Left renal cortex interstitium (tissue), 4 donors: ENCODE data around the gene BORCS6. TPM values are rescaled to one million over a fixed set of nuclear protein-coding genes. Genes with fewer than 3 reads are reported as not detected.

Source experiments
- DNase-seq, 4 donors: peaks; one replicate each; pipeline ENCODE4 v3.0.0-alpha.2; 2013; ENCODE audit warnings: low read depth in 4 of 4, low spot score in 2 of 4, missing footprints in 1 of 4
- polyA plus RNA-seq, 4 donors: library from polyadenylated mRNA; unstranded; fragments of 120-200 nt; gene quantifications; one replicate each; pipeline ENCODE4 v1.2.1, GENCODE V29; 2013; ENCODE audit not compliant: insufficient read length in 4 of 4

BORCS6 gene
- polyA plus RNA-seq, 4 donors, result 3.7 to 6.5 (median 5.0) TPM

- no peak for DNase-seq
These were observed 45.4 kb downstream of the BORCS6 start for GRCh38 chr17:8144401-8145231.

GRCh38 chr17:8143581-8144400 lies 46.2 kb downstream of the BORCS6 start:
- DNase-seq, result no peak

GRCh38 chr17:8142887-8143580 lies 46.9 kb downstream of the BORCS6 start:
- DNase-seq, result no peak

GRCh38 chr17:8142158-8142886 lies 47.7 kb downstream of the BORCS6 start:
- DNase-seq, result no peak

GRCh38 chr17:8141741-8142140 lies 48.2 kb downstream of the BORCS6 start:
- no peak for DNase-seq

- no peak for DNase-seq
These were observed 48.9 kb downstream of the BORCS6 start for GRCh38 chr17:8141045-8141444.

- DNase-seq, result no peak
These were observed 49.6 kb downstream of the BORCS6 start for GRCh38 chr17:8140065-8141029.

- DNase-seq, result peak in 3 of 4 donors; percentile 95 to 97 (median 96)
These were observed 51.2 kb downstream of the BORCS6 start for GRCh38 chr17:8138672-8139371.

- DNase-seq, result no peak
These were observed 51.7 kb downstream of the BORCS6 start for GRCh38 chr17:8138374-8138671.

Other genes starting within 250 kb of the BORCS6 start
- under 1 TPM in 3 of 4 donors, not detected in 1; 0.37 to 0.88 (median 0.40) TPM for gene GUCY2D, start 187.6 kb downstream of the BORCS6 start, polyA plus RNA-seq
- 1 to 10 TPM in 2 of 4 donors, under 1 TPM in 2; 0.84 to 1.8 (median 0.96) TPM for gene ALOX15B, start 151.1 kb downstream of the BORCS6 start, polyA plus RNA-seq
- under 1 TPM; 0.65 to 0.99 (median 0.75) TPM for gene ALOX12B, start 102.5 kb downstream of the BORCS6 start, polyA plus RNA-seq
- gene ALOXE3, start 71.7 kb downstream of the BORCS6 start, polyA plus RNA-seq, result under 1 TPM in 1 of 4 donors, not detected in 3; 0.05 TPM
- gene HES7, start 66.1 kb downstream of the BORCS6 start, polyA plus RNA-seq, result under 1 TPM in 1 of 4 donors, not detected in 3; 0.13 TPM
- gene PER1, start 37.8 kb downstream of the BORCS6 start, polyA plus RNA-seq, result 10 to 100 TPM; 19.7 to 37.7 (median 30.8) TPM
- gene VAMP2, start 27.2 kb downstream of the BORCS6 start, polyA plus RNA-seq, result 100 to 1,000 TPM; 107 to 139 (median 124) TPM
- gene TMEM107, start 13.8 kb downstream of the BORCS6 start, polyA plus RNA-seq, result 10 to 100 TPM; 24.1 to 25.9 (median 24.4) TPM
- 10 to 100 TPM; 26.7 to 40.2 (median 36.0) TPM for gene AURKB, start 20.4 kb upstream of the BORCS6 start, polyA plus RNA-seq
- 10 to 100 TPM; 19.1 to 41.3 (median 30.1) TPM for gene CTC1, start 57.9 kb upstream of the BORCS6 start, polyA plus RNA-seq
- gene PFAS, start 59.1 kb upstream of the BORCS6 start, polyA plus RNA-seq, result 10 to 100 TPM; 37.3 to 51.0 (median 44.5) TPM
- 10 to 100 TPM; 27.8 to 36.7 (median 31.5) TPM for gene RANGRF, start 98.5 kb upstream of the BORCS6 start, polyA plus RNA-seq
- gene SLC25A35, start 105.2 kb upstream of the BORCS6 start, polyA plus RNA-seq, result 1 to 10 TPM; 4.2 to 4.8 (median 4.4) TPM
- gene ARHGEF15, start 120.1 kb upstream of the BORCS6 start, polyA plus RNA-seq, result 10 to 100 TPM; 15.0 to 20.4 (median 18.5) TPM
- gene ODF4, start 149.7 kb upstream of the BORCS6 start, polyA plus RNA-seq, result not detected
- gene RPL26, start 193.0 kb upstream of the BORCS6 start, polyA plus RNA-seq, result 1,000 to 10,000 TPM; 2,416 to 3,586 (median 2,581) TPM
- under 1 TPM in 3 of 4 donors, not detected in 1; 0.04 to 0.27 (median 0.13) TPM for gene RNF222, start 207.6 kb upstream of the BORCS6 start, polyA plus RNA-seq
- 10 to 100 TPM; 30.3 to 57.9 (median 50.5) TPM for gene NDEL1, start 245.7 kb upstream of the BORCS6 start, polyA plus RNA-seq